ENCODE results near the gene WDR44. TPM values are rescaled to one million over a fixed set of nuclear protein-coding genes. Genes with fewer than 3 reads are reported as not detected.

The WDR44 gene
- polyA plus RNA-seq, 2 of the 4 experiments (the other 2 are of a cell fraction): 9.9 to 22.1 TPM

GRCh38 chrX:118345045-118345463, 852 bp upstream of the WDR44 start:
- 5% methylated on average over 9 of the region's 9 CpGs for WGBS (ENCODE audit: missing lambda C conversion rate)
- H3K4me2 ChIP-seq: peak overlapping the region; percentile 76
- H3K9me3 ChIP-seq: no peaks in the 10 kb centered on the region
- ChIA-PET CTCF (interaction anchor here (1.4 kb wide), 1 partner anchor 19 kb away, joined by 4 read pairs; no protein-coding TSS in a partner anchor), POLR2A (interaction anchor here (1.0 kb wide), 1 partner anchor 11 kb away, joined by 3 read pairs; no protein-coding TSS in a partner anchor)
- TF ChIP-seq, protein P1, sequence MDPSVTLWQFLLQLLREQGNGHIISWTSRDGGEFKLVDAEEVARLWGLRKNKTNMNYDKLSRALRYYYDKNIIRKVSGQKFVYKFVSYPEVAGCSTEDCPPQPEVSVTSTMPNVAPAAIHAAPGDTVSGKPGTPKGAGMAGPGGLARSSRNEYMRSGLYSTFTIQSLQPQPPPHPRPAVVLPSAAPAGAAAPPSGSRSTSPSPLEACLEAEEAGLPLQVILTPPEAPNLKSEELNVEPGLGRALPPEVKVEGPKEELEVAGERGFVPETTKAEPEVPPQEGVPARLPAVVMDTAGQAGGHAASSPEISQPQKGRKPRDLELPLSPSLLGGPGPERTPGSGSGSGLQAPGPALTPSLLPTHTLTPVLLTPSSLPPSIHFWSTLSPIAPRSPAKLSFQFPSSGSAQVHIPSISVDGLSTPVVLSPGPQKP (IDR thresholded peaks at IDR 0.05; ENCODE audit: low read depth, low read length): no peak
- TF ChIP-seq HOXA7 (CRISPR knock-in tag; IDR thresholded peaks at IDR 0.05): 0 out of 2 replicates have a peak, but pooled peaks have one; percentile 49
- H3K4me3 ChIP-seq: peak overlapping the region; percentile 98
- FAIRE-seq (no peak), DNase-seq (ENCODE audit: low read depth in 1 of 2, low spot score in 1 of 2) (no peak), ATAC-seq (no peak; a peak in 3 of 6 replicates)
- H3K4me1 ChIP-seq: peaks cover 25% of the 10 kb centered on the region
- H3K27ac ChIP-seq: peak overlapping the region; percentile 90 to 98

GRCh38 chrX:118346258-118347094, 570 bp downstream of the WDR44 start:
- peak overlapping the region; percentile 88 for H3K4me2 ChIP-seq
- peak overlapping the region; percentile 96 to 98 for H3K27ac ChIP-seq
- ChIA-PET POLR2A (no interaction called here), CTCF (no interaction called here)
- DNase-seq (ENCODE audit: low read depth in 1 of 2, low spot score in 1 of 2): peak; percentile 43 to 46
- H3K9me3 ChIP-seq: no peaks in the 10 kb centered on the region
- under 1% methylated on average over 22 of the region's 51 CpGs for WGBS (ENCODE audit: missing lambda C conversion rate)
- FAIRE-seq: no peak
- H3K4me3 ChIP-seq: peak overlapping the region; percentile 98
- peaks cover 36% of the 10 kb centered on the region for H3K4me1 ChIP-seq
- no peak for TF ChIP-seq NPAS2 (CRISPR knock-in tag; IDR thresholded peaks at IDR 0.05; ENCODE audit: borderline replicate concordance)
- TF ChIP-seq, protein P2, sequence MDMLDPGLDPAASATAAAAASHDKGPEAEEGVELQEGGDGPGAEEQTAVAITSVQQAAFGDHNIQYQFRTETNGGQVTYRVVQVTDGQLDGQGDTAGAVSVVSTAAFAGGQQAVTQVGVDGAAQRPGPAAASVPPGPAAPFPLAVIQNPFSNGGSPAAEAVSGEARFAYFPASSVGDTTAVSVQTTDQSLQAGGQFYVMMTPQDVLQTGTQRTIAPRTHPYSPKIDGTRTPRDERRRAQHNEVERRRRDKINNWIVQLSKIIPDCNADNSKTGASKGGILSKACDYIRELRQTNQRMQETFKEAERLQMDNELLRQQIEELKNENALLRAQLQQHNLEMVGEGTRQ (IDR thresholded peaks at IDR 0.05): no peak
- no peak for TF ChIP-seq POLR2AphosphoS2 (conservative IDR thresholded peaks at IDR 0.05; ENCODE audit: low read length)
- peak; percentile 51; the same call in 1 of the 2 replicates for TF ChIP-seq PHF8 (IDR thresholded peaks at IDR 0.05; ENCODE audit: borderline replicate concordance, low read depth)
- 0 out of 2 replicates have a peak, but pooled peaks have one; percentile 43 for TF ChIP-seq KDM5A (IDR thresholded peaks at IDR 0.05)
- TF ChIP-seq ZFP36 (IDR thresholded peaks at IDR 0.05; ENCODE audit: borderline replicate concordance, partially characterized antibody): no peak
- TF ChIP-seq NR3C1 (IDR thresholded peaks at IDR 0.05): no peak
- peak; percentile 69 to 72 for ATAC-seq

- Histone ChIP-seq H3K9me3 (no peaks in the 10 kb centered on the region), H3K4me2 (peak overlapping the region; percentile 88), H3K27ac (peak overlapping the region; percentile 96 to 98), H3K4me1 (peaks cover 36% of the 10 kb centered on the region), H3K4me3 (peak overlapping the region; percentile 98)
- no peak for ATAC-seq
- FAIRE-seq: no peak
- 42% methylated on average over 11 of the region's 11 CpGs for WGBS (ENCODE audit: missing lambda C conversion rate)
- CTCF ChIA-PET: no interaction called here
- no peak for TF ChIP-seq CBX8 (IDR thresholded peaks at IDR 0.05)
- TF ChIP-seq NPAS2 (CRISPR knock-in tag; IDR thresholded peaks at IDR 0.05; ENCODE audit: borderline replicate concordance): no peak
- no peak for TF ChIP-seq CHD4 (IDR thresholded peaks at IDR 0.05; ENCODE audit: borderline replicate concordance)
- no peak for TF ChIP-seq MYC (IDR thresholded peaks at IDR 0.05; ENCODE audit: borderline replicate concordance, low read length)
- TF ChIP-seq HOXB13 (CRISPR knock-in tag; IDR thresholded peaks at IDR 0.05; ENCODE audit: low read depth): no peak
- TF ChIP-seq HES2 (IDR thresholded peaks at IDR 0.05): no peak
- POLR2A ChIA-PET: no interaction called here
- no peak for DNase-seq (ENCODE audit: low read depth in 1 of 2, low spot score in 1 of 2)
These were observed 1.2 kb downstream of the WDR44 start for GRCh38 chrX:118347131-118347530.

GRCh38 chrX:118347736-118348135, 1.8 kb downstream of the WDR44 start:
- 62% methylated on average over 3 of the region's 3 CpGs for WGBS (ENCODE audit: missing lambda C conversion rate)
- CTCF ChIA-PET: no interaction called here
- H3K4me2 ChIP-seq: peak overlapping the region; percentile 88
- POLR2A ChIA-PET: no interaction called here
- ATAC-seq (no peak), FAIRE-seq (peak; percentile 7), DNase-seq (ENCODE audit: low read depth in 1 of 2, low spot score in 1 of 2) (no peak)
- H3K9me3 ChIP-seq: no peaks in the 10 kb centered on the region
- H3K4me1 ChIP-seq: peaks cover 36% of the 10 kb centered on the region
- 0 out of 6 replicates have a peak overlapping the region, but pooled peaks of 1 of the 2 experiments have one; percentile 98 for H3K27ac ChIP-seq
- peak overlapping the region; percentile 98 for H3K4me3 ChIP-seq
- TF ChIP-seq CEBPB (IDR thresholded peaks at IDR 0.05) (no peak), HES2 (IDR thresholded peaks at IDR 0.05) (no peak), ZC3H11A (IDR thresholded peaks at IDR 0.05) (no peak), MAFK (IDR thresholded peaks at IDR 0.05; ENCODE audit: partially characterized antibody) (no peak), MAZ (IDR thresholded peaks at IDR 0.05; ENCODE audit: borderline replicate concordance, low read depth, low read length) (no peak), RARB (CRISPR knock-in tag; IDR thresholded peaks at IDR 0.05) (no peak), PBX3 (IDR thresholded peaks at IDR 0.05) (no peak), ZFP36 (IDR thresholded peaks at IDR 0.05; ENCODE audit: borderline replicate concordance, partially characterized antibody) (no peak), KDM1A (IDR thresholded peaks at IDR 0.05; ENCODE audit: low read depth) (no peak)
- TF ChIP-seq, protein P2 (IDR thresholded peaks at IDR 0.05): no peak
